ENCODE data around the gene SESTD1. TPM values are rescaled to one million over a fixed set of nuclear protein-coding genes. Genes with fewer than 3 reads are reported as not detected.
A peak's percentile ranks its signal among the peaks of the same experiment; 100 is the strongest.

Gene SESTD1
- total RNA-seq, 2 experiments from 2014 or later = 10.4 to 14.9 TPM

- no peaks in the 10 kb centered on the region for H3K9me3 Mint-ChIP-seq
- DNase-seq = no peak
- H3K27me3 Mint-ChIP-seq = peaks cover 17% of the 10 kb centered on the region
- POLR2A ChIA-PET = no interaction called here
- no peak overlapping the region for H3K4me3 Mint-ChIP-seq
- ATAC-seq (ENCODE audit: low read depth) = no peak
- peaks cover 5% of the 10 kb centered on the region for H3K4me1 Mint-ChIP-seq
- H3K36me3 Mint-ChIP-seq = no peaks in the 10 kb centered on the region
- H3K27ac Mint-ChIP-seq = no peak overlapping the region
Measured at GRCh38 chr2:179275253-179276012, 10.8 kb upstream of the SESTD1 start.

- ATAC-seq (ENCODE audit: low read depth) (peak; percentile 50), DNase-seq (no peak)
- Mint-ChIP-seq H3K4me1 (peaks cover 5% of the 10 kb centered on the region), H3K27ac (no peak overlapping the region), H3K27me3 (peaks cover 17% of the 10 kb centered on the region), H3K36me3 (no peaks in the 10 kb centered on the region), H3K4me3 (no peak overlapping the region), H3K9me3 (no peaks in the 10 kb centered on the region)
- POLR2A ChIA-PET = no interaction called here
Measured at GRCh38 chr2:179274749-179275148, 10.1 kb upstream of the SESTD1 start.

GRCh38 chr2:179273461-179273962, 8.9 kb upstream of the SESTD1 start:
- H3K9me3 Mint-ChIP-seq = no peaks in the 10 kb centered on the region
- no peak overlapping the region for H3K27ac Mint-ChIP-seq
- peaks cover 5% of the 10 kb centered on the region for H3K4me1 Mint-ChIP-seq
- H3K36me3 Mint-ChIP-seq = no peaks in the 10 kb centered on the region
- ATAC-seq (ENCODE audit: low read depth) (no peak), DNase-seq (no peak)
- H3K27me3 Mint-ChIP-seq = peaks cover 14% of the 10 kb centered on the region
- POLR2A ChIA-PET = no interaction called here
- no peak overlapping the region for H3K4me3 Mint-ChIP-seq

GRCh38 chr2:179272406-179273192, 8.0 kb upstream of the SESTD1 start:
- peaks cover 11% of the 10 kb centered on the region for H3K27me3 Mint-ChIP-seq
- no peaks in the 10 kb centered on the region for H3K9me3 Mint-ChIP-seq
- no peaks in the 10 kb centered on the region for H3K36me3 Mint-ChIP-seq
- no peak for DNase-seq
- H3K4me1 Mint-ChIP-seq = peaks cover 5% of the 10 kb centered on the region
- ATAC-seq (ENCODE audit: low read depth) = no peak
- no peak overlapping the region for H3K27ac Mint-ChIP-seq
- POLR2A ChIA-PET = no interaction called here
- no peak overlapping the region for H3K4me3 Mint-ChIP-seq

GRCh38 chr2:179270689-179271088, 6.1 kb upstream of the SESTD1 start:
- H3K36me3 Mint-ChIP-seq = no peaks in the 10 kb centered on the region
- H3K4me1 Mint-ChIP-seq = peaks cover 5% of the 10 kb centered on the region
- H3K27me3 Mint-ChIP-seq = peaks cover 23% of the 10 kb centered on the region
- no peak overlapping the region for H3K4me3 Mint-ChIP-seq
- POLR2A ChIA-PET = no interaction called here
- H3K27ac Mint-ChIP-seq = no peak overlapping the region
- no peaks in the 10 kb centered on the region for H3K9me3 Mint-ChIP-seq
- ATAC-seq (ENCODE audit: low read depth) = no peak
- DNase-seq = no peak

- ATAC-seq (ENCODE audit: low read depth) (no peak), DNase-seq (no peak)
- POLR2A ChIA-PET = no interaction called here
Measured at GRCh38 chr2:179268277-179268925, 3.8 kb upstream of the SESTD1 start.

GRCh38 chr2:179266271-179266670, 1.6 kb upstream of the SESTD1 start:
- Mint-ChIP-seq H3K4me3 (no peak overlapping the region), H3K36me3 (peaks cover 7% of the 10 kb centered on the region), H3K27me3 (peaks cover 42% of the 10 kb centered on the region)

More at GRCh38 chr2:179268277-179268925, 3.8 kb upstream of the SESTD1 start:
- no peak overlapping the region for H3K4me3 Mint-ChIP-seq
- H3K27me3 Mint-ChIP-seq = peaks cover 34% of the 10 kb centered on the region
- no peak overlapping the region for H3K27ac Mint-ChIP-seq
- no peaks in the 10 kb centered on the region for H3K36me3 Mint-ChIP-seq
- no peaks in the 10 kb centered on the region for H3K9me3 Mint-ChIP-seq
- H3K4me1 Mint-ChIP-seq = peaks cover 9% of the 10 kb centered on the region

GRCh38 chr2:179265082-179265510, 464 bp upstream of the SESTD1 start:
- Mint-ChIP-seq H3K36me3 (peaks cover 8% of the 10 kb centered on the region), H3K4me3 (peak overlapping the region; percentile 80)
- POLR2A ChIA-PET = interaction anchor here (0.8 kb wide), 1 partner anchor 292 kb away, joined by 3 read pairs; no protein-coding TSS in a partner anchor

More at GRCh38 chr2:179266271-179266670, 1.6 kb upstream of the SESTD1 start:
- Mint-ChIP-seq H3K27ac (no peak overlapping the region), H3K9me3 (no peaks in the 10 kb centered on the region), H3K4me1 (peaks cover 14% of the 10 kb centered on the region)
- POLR2A ChIA-PET = no interaction called here
- ATAC-seq (ENCODE audit: low read depth) (no peak), DNase-seq (no peak)

GRCh38 chr2:179263446-179264367, 925 bp downstream of the SESTD1 start:
- Mint-ChIP-seq H3K27ac (peak overlapping the region; percentile 61), H3K9me3 (no peaks in the 10 kb centered on the region), H3K4me3 (peak overlapping the region; percentile 89), H3K36me3 (peaks cover 8% of the 10 kb centered on the region), H3K27me3 (peaks cover 47% of the 10 kb centered on the region), H3K4me1 (peaks cover 16% of the 10 kb centered on the region)
- POLR2A ChIA-PET = no interaction called here
- DNase-seq (peak; percentile 52), ATAC-seq (ENCODE audit: low read depth) (peak; percentile 51)

More at GRCh38 chr2:179265082-179265510, 464 bp upstream of the SESTD1 start:
- DNase-seq (no peak), ATAC-seq (ENCODE audit: low read depth) (no peak)
- H3K9me3 Mint-ChIP-seq = no peaks in the 10 kb centered on the region
- H3K27me3 Mint-ChIP-seq = peaks cover 43% of the 10 kb centered on the region
- peaks cover 14% of the 10 kb centered on the region for H3K4me1 Mint-ChIP-seq
- H3K27ac Mint-ChIP-seq = no peak overlapping the region

- Mint-ChIP-seq H3K27me3 (peaks cover 47% of the 10 kb centered on the region), H3K36me3 (peaks cover 8% of the 10 kb centered on the region), H3K4me1 (peaks cover 16% of the 10 kb centered on the region), H3K9me3 (no peaks in the 10 kb centered on the region), H3K4me3 (peak overlapping the region; percentile 89), H3K27ac (no peak overlapping the region)
- POLR2A ChIA-PET = no interaction called here
- ATAC-seq (ENCODE audit: low read depth) = no peak
- no peak for DNase-seq
Measured at GRCh38 chr2:179263015-179263414, 1.6 kb downstream of the SESTD1 start.

- peaks cover 16% of the 10 kb centered on the region for H3K4me1 Mint-ChIP-seq
- H3K36me3 Mint-ChIP-seq = peaks cover 8% of the 10 kb centered on the region
- POLR2A ChIA-PET = no interaction called here
- no peak for DNase-seq
- peaks cover 48% of the 10 kb centered on the region for H3K27me3 Mint-ChIP-seq
- no peaks in the 10 kb centered on the region for H3K9me3 Mint-ChIP-seq
- H3K4me3 Mint-ChIP-seq = no peak overlapping the region
- no peak overlapping the region for H3K27ac Mint-ChIP-seq
- ATAC-seq (ENCODE audit: low read depth) = no peak
Measured at GRCh38 chr2:179262077-179262660, 2.5 kb downstream of the SESTD1 start.

- Mint-ChIP-seq H3K4me3 (no peak overlapping the region), H3K9me3 (no peaks in the 10 kb centered on the region), H3K4me1 (peaks cover 16% of the 10 kb centered on the region), H3K27me3 (peaks cover 44% of the 10 kb centered on the region), H3K27ac (no peak overlapping the region), H3K36me3 (peaks cover 8% of the 10 kb centered on the region)
- no peak for DNase-seq
- POLR2A ChIA-PET = no interaction called here
- no peak for ATAC-seq (ENCODE audit: low read depth)
Measured at GRCh38 chr2:179261151-179261825, 3.3 kb downstream of the SESTD1 start.
